Lung (tissue), 12 donors: Measurements from ENCODE around the gene MARCHF9. TPM values are rescaled to one million over a fixed set of nuclear protein-coding genes. Genes with fewer than 3 reads are reported as not detected.

Source experiments
- ATAC-seq: fragments of 200-7000 bp; cut with Tn5 transposase; one replicate; pipeline ENCODE4 v1.9.1; 2020; ENCODE audit warnings: moderate number of reproducible peaks; ENCODE audit not compliant: insufficient read depth, low FRiP score
- DNase-seq, 3 donors: peaks; one replicate each; pipeline ENCODE4 v3.0.0-alpha.2; 2013 to 2017
- H3K27ac ChIP-seq, 2 donors: one replicate each; pipeline ENCODE4 v1.5.1; 2013; ENCODE audit warnings: mild to moderate bottlenecking in 2 of 2, moderate library complexity in 2 of 2, control low read depth in 1 of 2, inconsistent platforms in 1 of 2, low read depth in 1 of 2, low read length in 1 of 2
- H3K27me3 ChIP-seq, 3 donors: one replicate each; pipeline ENCODE4 v1.5.1; 2013; ENCODE audit warnings: low read length in 2 of 3; ENCODE audit not compliant: control insufficient read depth in 3 of 3, insufficient read depth in 3 of 3
- H3K36me3 ChIP-seq, 4 donors: one replicate each; pipeline ENCODE4 v1.5.1; 2013; ENCODE audit warnings: low read length in 4 of 4, mild to moderate bottlenecking in 1 of 4, moderate library complexity in 1 of 4; ENCODE audit not compliant: control insufficient read depth in 4 of 4, insufficient read depth in 4 of 4
- H3K4me1 ChIP-seq, 5 donors: one replicate each; pipeline ENCODE4 v1.5.1; 2013; ENCODE audit warnings: low read length in 5 of 5, mild to moderate bottlenecking in 2 of 5, moderate library complexity in 1 of 5; ENCODE audit not compliant: control insufficient read depth in 5 of 5, insufficient read depth in 5 of 5
- H3K4me3 ChIP-seq: one replicate; pipeline ENCODE4 v1.5.1; 2013; ENCODE audit warnings: mild to moderate bottlenecking, control low read depth, moderate library complexity
- H3K9ac ChIP-seq, 2 donors: one replicate each; pipeline ENCODE4 v1.5.1; 2013; ENCODE audit warnings: low read length in 2 of 2, control low read depth in 1 of 2; ENCODE audit not compliant: insufficient read depth in 1 of 2
- H3K9me3 ChIP-seq, 4 donors: one replicate each; pipeline ENCODE4 v1.5.1; 2013; ENCODE audit warnings: low read length in 3 of 4, mild to moderate bottlenecking in 1 of 4, moderate library complexity in 1 of 4; ENCODE audit not compliant: control insufficient read depth in 4 of 4, insufficient read depth in 3 of 4
- WGBS, 2 donors: extraction: QIAGEN DNeasy Blood & Tissue Kit; methylation state at CpG; one replicate each; pipeline ENCODE4 v1.1.7; 2013; 5-methylcytosine and 5-hydroxymethylcytosine counted together
- polyA plus RNA-seq, 2 donors: library from polyadenylated mRNA; stranded (reverse); fragments of 200-250 nt; gene quantifications; one replicate each; pipeline ENCODE4 v1.2.1, GENCODE V29; 2013
- total RNA-seq, 2 donors: library from RNA; depleted of rRNA in 1 of 2; stranded (reverse); fragments of >200 nt in 1 of 2; gene quantifications; one replicate each; pipeline ENCODE4 v1.2.1, GENCODE V29; 2014 to 2021
- TF ChIP-seq, protein P1 (sequence below): IDR thresholded peaks from 2 replicates; pipeline ENCODE4 v1.5.1; 2012; ENCODE audit warnings: mild to moderate bottlenecking; ENCODE audit errors: control extremely low read depth, extremely low read depth
- donor health status: control.
- donor health status: control.
- donor health status: Bipolar disorder and iron deficiency.
- donor health status: healthy.
- donor health status: DM: yes; HTN: yes; CAD: no.

MARCHF9 gene
- total and polyA plus RNA-seq, 4 donors = 12.1 to 31.1 (median 18.5) TPM

GRCh38 chr12:57777367-57777766 is 22.5 kb downstream of the MARCHF9 start:
- no peaks in the 10 kb centered on the region for H3K9me3 ChIP-seq
- ATAC-seq (no peak), DNase-seq (no peak)
- H3K36me3 ChIP-seq = peaks cover 0 to 19% (median 4%) of the 10 kb centered on the region in 4 donors
- H3K4me1 ChIP-seq = peaks cover 0 to 5% (median 0%) of the 10 kb centered on the region in 5 donors
- H3K27ac ChIP-seq = no peak overlapping the region
- H3K4me3 ChIP-seq = no peak overlapping the region
- H3K9ac ChIP-seq = no peak overlapping the region
- no peaks in the 10 kb centered on the region for H3K27me3 ChIP-seq
- TF ChIP-seq, protein P1, sequence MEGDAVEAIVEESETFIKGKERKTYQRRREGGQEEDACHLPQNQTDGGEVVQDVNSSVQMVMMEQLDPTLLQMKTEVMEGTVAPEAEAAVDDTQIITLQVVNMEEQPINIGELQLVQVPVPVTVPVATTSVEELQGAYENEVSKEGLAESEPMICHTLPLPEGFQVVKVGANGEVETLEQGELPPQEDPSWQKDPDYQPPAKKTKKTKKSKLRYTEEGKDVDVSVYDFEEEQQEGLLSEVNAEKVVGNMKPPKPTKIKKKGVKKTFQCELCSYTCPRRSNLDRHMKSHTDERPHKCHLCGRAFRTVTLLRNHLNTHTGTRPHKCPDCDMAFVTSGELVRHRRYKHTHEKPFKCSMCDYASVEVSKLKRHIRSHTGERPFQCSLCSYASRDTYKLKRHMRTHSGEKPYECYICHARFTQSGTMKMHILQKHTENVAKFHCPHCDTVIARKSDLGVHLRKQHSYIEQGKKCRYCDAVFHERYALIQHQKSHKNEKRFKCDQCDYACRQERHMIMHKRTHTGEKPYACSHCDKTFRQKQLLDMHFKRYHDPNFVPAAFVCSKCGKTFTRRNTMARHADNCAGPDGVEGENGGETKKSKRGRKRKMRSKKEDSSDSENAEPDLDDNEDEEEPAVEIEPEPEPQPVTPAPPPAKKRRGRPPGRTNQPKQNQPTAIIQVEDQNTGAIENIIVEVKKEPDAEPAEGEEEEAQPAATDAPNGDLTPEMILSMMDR = no peak
- 94 to 95% methylated on average over 7 of the region's 7 CpGs for WGBS, 2 donors

- DNase-seq (no peak), ATAC-seq (no peak)
- Histone ChIP-seq H3K27ac (no peak overlapping the region), H3K9me3 (no peaks in the 10 kb centered on the region), H3K27me3 (no peaks in the 10 kb centered on the region), H3K4me1 (peaks cover 0 to 5% (median 0%) of the 10 kb centered on the region in 5 donors), H3K36me3 (peaks cover 0 to 19% (median 5%) of the 10 kb centered on the region in 4 donors), H3K9ac (no peak overlapping the region), H3K4me3 (no peak overlapping the region)
- WGBS, 2 donors = 93 to 95% methylated on average over 7 of the region's 7 CpGs
- TF ChIP-seq, protein P1 = no peak
Measured at GRCh38 chr12:57777911-57778310, 23.0 kb downstream of the MARCHF9 start.

- WGBS, 2 donors = 50 to 79% methylated on average over 1 of the region's 1 CpG
- Histone ChIP-seq H3K4me3 (no peak overlapping the region), H3K36me3 (peaks cover 0 to 19% (median 8%) of the 10 kb centered on the region in 4 donors), H3K27ac (no peak overlapping the region), H3K9ac (no peak overlapping the region), H3K27me3 (no peaks in the 10 kb centered on the region), H3K9me3 (no peaks in the 10 kb centered on the region), H3K4me1 (peaks cover 0 to 8% (median 4%) of the 10 kb centered on the region in 5 donors)
- DNase-seq = no peak
- TF ChIP-seq, protein P1 = no peak
- ATAC-seq = no peak
Measured at GRCh38 chr12:57779736-57780135, 24.8 kb downstream of the MARCHF9 start.

DNA sequence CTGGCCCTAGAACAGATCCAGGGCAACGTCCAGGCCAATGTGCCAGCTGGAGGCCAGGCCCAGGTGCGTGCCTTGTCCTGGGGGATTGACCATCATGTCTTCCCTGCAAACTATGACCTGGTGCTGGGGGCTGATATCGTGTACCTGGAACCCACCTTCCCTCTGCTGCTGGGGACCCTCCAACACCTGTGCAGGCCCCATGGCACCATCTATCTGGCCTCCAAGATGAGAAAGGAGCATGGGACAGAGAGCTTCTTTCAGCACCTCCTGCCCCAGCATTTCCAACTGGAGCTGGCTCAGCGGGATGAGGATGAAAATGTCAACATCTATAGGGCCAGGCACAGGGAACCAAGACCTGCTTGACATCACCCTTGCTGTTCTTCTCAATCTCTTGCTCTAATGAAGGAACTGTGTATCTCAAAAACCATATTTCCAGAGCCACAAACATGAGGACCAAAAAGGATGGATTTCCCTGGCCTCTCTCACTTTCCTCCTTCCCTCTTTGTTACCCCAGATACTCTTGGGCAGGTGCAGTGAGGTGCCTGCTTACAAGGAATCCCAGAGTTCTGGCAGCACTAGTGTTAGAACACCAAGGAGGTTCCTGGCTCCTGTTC is 25.5 kb downstream of the MARCHF9 start:
- TF ChIP-seq, protein P1 = no peak
- no peak for ATAC-seq
- Histone ChIP-seq H3K27ac (no peak overlapping the region), H3K4me1 (peaks cover 0 to 8% (median 4%) of the 10 kb centered on the region in 5 donors), H3K9ac (no peak overlapping the region), H3K9me3 (no peaks in the 10 kb centered on the region), H3K36me3 (peaks cover 0 to 20% (median 8%) of the 10 kb centered on the region in 4 donors), H3K4me3 (no peak overlapping the region), H3K27me3 (no peaks in the 10 kb centered on the region)
- 93 to 94% methylated on average over 4 of the region's 4 CpGs for WGBS, 2 donors
- DNase-seq = no peak
